ENCODE results near the gene NADSYN1.

DNA sequence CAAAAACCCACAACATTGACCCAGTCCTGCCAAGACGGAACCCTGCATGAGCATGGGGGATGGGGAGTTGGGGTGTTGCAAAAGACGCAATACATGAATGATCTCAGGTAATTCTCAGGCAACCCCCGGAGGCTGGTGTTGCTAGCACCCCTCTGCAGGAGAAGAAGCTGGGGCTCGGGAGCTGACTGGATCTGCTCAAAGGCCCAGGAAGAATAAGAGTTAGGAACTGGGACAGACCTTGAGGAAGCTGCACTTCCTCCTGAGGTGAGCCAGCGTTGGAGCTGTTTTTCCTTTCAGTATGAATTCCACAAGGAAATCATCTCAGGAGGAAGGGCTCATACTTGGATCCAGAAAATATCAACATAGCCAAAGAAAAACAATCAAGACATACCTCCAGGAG lies 95.1 kb downstream of the NADSYN1 start, which contains the start of gene KRTAP5-9:
- TF ChIP-seq, protein P1, sequence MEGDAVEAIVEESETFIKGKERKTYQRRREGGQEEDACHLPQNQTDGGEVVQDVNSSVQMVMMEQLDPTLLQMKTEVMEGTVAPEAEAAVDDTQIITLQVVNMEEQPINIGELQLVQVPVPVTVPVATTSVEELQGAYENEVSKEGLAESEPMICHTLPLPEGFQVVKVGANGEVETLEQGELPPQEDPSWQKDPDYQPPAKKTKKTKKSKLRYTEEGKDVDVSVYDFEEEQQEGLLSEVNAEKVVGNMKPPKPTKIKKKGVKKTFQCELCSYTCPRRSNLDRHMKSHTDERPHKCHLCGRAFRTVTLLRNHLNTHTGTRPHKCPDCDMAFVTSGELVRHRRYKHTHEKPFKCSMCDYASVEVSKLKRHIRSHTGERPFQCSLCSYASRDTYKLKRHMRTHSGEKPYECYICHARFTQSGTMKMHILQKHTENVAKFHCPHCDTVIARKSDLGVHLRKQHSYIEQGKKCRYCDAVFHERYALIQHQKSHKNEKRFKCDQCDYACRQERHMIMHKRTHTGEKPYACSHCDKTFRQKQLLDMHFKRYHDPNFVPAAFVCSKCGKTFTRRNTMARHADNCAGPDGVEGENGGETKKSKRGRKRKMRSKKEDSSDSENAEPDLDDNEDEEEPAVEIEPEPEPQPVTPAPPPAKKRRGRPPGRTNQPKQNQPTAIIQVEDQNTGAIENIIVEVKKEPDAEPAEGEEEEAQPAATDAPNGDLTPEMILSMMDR (IDR thresholded peaks at IDR 0.05), result no peak
- no peak for TF ChIP-seq POLR2A (IDR thresholded peaks at IDR 0.05)
